IMR-90 (cell line): Measurements from ENCODE around the gene TNFRSF9. TPM values are rescaled to one million over a fixed set of nuclear protein-coding genes. Genes with fewer than 3 reads are reported as not detected.

Experiments
- ATAC-seq: fragments of 200-7000 bp; cut with Tn5 transposase; 2 replicates; pipeline ENCODE4 v1.9.1; 2020; ENCODE audit warnings: low read depth, mild to moderate bottlenecking, moderate library complexity
- BruUV-seq: library from RNA; stranded (reverse); fragments of 400-500 nt; replicated peaks from 2 replicates; lab custom pipeline; 2021; lab: Mats Ljungman, UMichigan
- CTCF ChIA-PET: fragments of 300-600 bp; formaldehyde crosslinking; extraction: SDS; loops from one replicate; lab custom pipeline; 2021; ENCODE audit warnings: antibody characterized with exemption; lab: Yijun Ruan, JAX
- POLR2A ChIA-PET: fragments of 300-600 bp; sonication (Branson Sonifier 250); formaldehyde crosslinking; loops from one replicate; lab custom pipeline; 2022; ENCODE audit warnings: antibody characterized with exemption; ENCODE audit not compliant: unreplicated experiment; lab: Charles Lee
- DNase-seq: peaks from one replicate; pipeline ENCODE4 v3.0.0; 2013
- H2AFZ ChIP-seq: replicated peaks from 2 replicates; pipeline ENCODE3; 2013; ENCODE audit warnings: low read length, mild to moderate bottlenecking; ENCODE audit not compliant: poor library complexity
- H2AK5ac ChIP-seq: 2 replicates; pipeline ENCODE4 v1.6.1; 2013; ENCODE audit warnings: low read depth, low read length, inconsistent platforms
- H2AK9ac ChIP-seq: replicated peaks from 2 replicates; pipeline ENCODE3; 2013; ENCODE audit warnings: mild to moderate bottlenecking, low read depth, low read length, moderate library complexity; ENCODE audit not compliant: poor library complexity
- H2BK120ac ChIP-seq: 2 replicates; pipeline ENCODE4 v1.6.1; 2013; ENCODE audit warnings: low read depth, low read length, inconsistent platforms
- H2BK15ac ChIP-seq: 3 replicates; pipeline ENCODE4 v1.6.1; 2013; ENCODE audit warnings: low read depth, low read length, inconsistent platforms
- H2BK20ac ChIP-seq: 2 replicates; pipeline ENCODE4 v1.6.1; 2013; ENCODE audit warnings: low read depth, mild to moderate bottlenecking, inconsistent platforms, low read length, moderate library complexity
- H2BK5ac ChIP-seq: 2 replicates; pipeline ENCODE4 v1.6.1; 2013; ENCODE audit warnings: mild to moderate bottlenecking, low read depth, low read length, inconsistent platforms; ENCODE audit not compliant: poor library complexity, severe bottlenecking
- H3K14ac ChIP-seq: replicated peaks from 2 replicates; pipeline ENCODE4 v1.6.1; 2013; ENCODE audit warnings: low read depth, low read length, inconsistent platforms
- H3K18ac ChIP-seq: 2 replicates; pipeline ENCODE4 v1.6.1; 2013; ENCODE audit warnings: low read depth, low read length, control low read depth
- H3K23ac ChIP-seq: 2 replicates; pipeline ENCODE4 v1.6.1; 2013; ENCODE audit warnings: low read depth, low read length, inconsistent platforms
- H3K27ac ChIP-seq: 2 replicates; pipeline ENCODE4 v1.5.1; 2013; ENCODE audit warnings: mild to moderate bottlenecking, control low read depth, low read length; ENCODE audit not compliant: insufficient read depth
- H3K27me3 ChIP-seq: 2 replicates; pipeline ENCODE4 v1.6.1; 2013; ENCODE audit warnings: low read length; ENCODE audit not compliant: control insufficient read depth, insufficient read depth
- H3K36me3 ChIP-seq: 2 replicates; pipeline ENCODE4 v1.6.1; 2013; ENCODE audit warnings: low read length, mixed read lengths; ENCODE audit not compliant: control insufficient read depth, insufficient read depth
- H3K4ac ChIP-seq: 2 replicates; pipeline ENCODE4 v1.6.1; 2013; ENCODE audit warnings: low read depth, low read length, inconsistent platforms
- H3K4me1 ChIP-seq: 2 replicates; pipeline ENCODE4 v1.6.1; 2013; ENCODE audit warnings: low read length, mixed read lengths; ENCODE audit not compliant: control insufficient read depth, insufficient read depth
- H3K4me2 ChIP-seq: 2 replicates; pipeline ENCODE4 v1.6.1; 2013; ENCODE audit warnings: low read depth, mild to moderate bottlenecking, control low read depth, low read length, moderate library complexity
- H3K4me3 ChIP-seq: 2 replicates; pipeline ENCODE4 v1.5.1; 2013; ENCODE audit warnings: low read depth, mild to moderate bottlenecking, control low read depth, low read length, moderate library complexity; ENCODE audit not compliant: insufficient read depth
- H3K56ac ChIP-seq: 2 replicates; pipeline ENCODE4 v1.6.1; 2013; ENCODE audit warnings: low read length, inconsistent platforms; ENCODE audit not compliant: insufficient read depth; ENCODE audit errors: extremely low read depth
- H3K79me1 ChIP-seq, 2 experiments: 2 replicates each; pipeline ENCODE4 v1.6.1; 2013; ENCODE audit warnings: low read length in 2 of 2, inconsistent platforms in 1 of 2, low read depth in 1 of 2
- H3K9ac ChIP-seq: 2 replicates; pipeline ENCODE4 v1.6.1; 2013; ENCODE audit warnings: low read depth, low read length, control low read depth
- H3K9me1 ChIP-seq: 2 replicates; pipeline ENCODE4 v1.6.1; 2013; ENCODE audit warnings: low read length, inconsistent platforms; ENCODE audit not compliant: insufficient read depth
- H3K9me3 ChIP-seq: 2 replicates; pipeline ENCODE4 v1.6.1; 2013; ENCODE audit warnings: low read length; ENCODE audit not compliant: control insufficient read depth, insufficient read depth
- H4K20me1 ChIP-seq: 2 replicates; pipeline ENCODE4 v1.6.1; 2013; ENCODE audit warnings: low read length, inconsistent platforms; ENCODE audit not compliant: insufficient read depth
- H4K5ac ChIP-seq: 2 replicates; pipeline ENCODE4 v1.6.1; 2013; ENCODE audit warnings: mild to moderate bottlenecking, low read depth, low read length, control low read depth
- H4K8ac ChIP-seq, 2 experiments: 2 replicates each; pipeline ENCODE4 v1.6.1; 2013; ENCODE audit warnings: low read depth in 2 of 2, low read length in 2 of 2, control low read depth in 1 of 2, inconsistent platforms in 1 of 2
- H4K91ac ChIP-seq: 2 replicates; pipeline ENCODE4 v1.6.1; 2013; ENCODE audit warnings: low read depth, low read length, inconsistent platforms; ENCODE audit not compliant: insufficient read depth
- CEBPB ChIP-seq: IDR thresholded peaks from 2 replicates; pipeline ENCODE4 v1.6.1; 2012; ENCODE audit warnings: low read depth, low read length, improper control_type of control experiment
- CHD1 ChIP-seq: IDR thresholded peaks from 2 replicates; pipeline ENCODE4 v1.6.1; 2012; ENCODE audit warnings: low read depth, low read length, improper control_type of control experiment
- MAFK ChIP-seq: IDR thresholded peaks from 2 replicates; pipeline ENCODE4 v1.6.1; 2012; ENCODE audit warnings: low read depth, low read length, improper control_type of control experiment
- NFE2L2 ChIP-seq: fragments of 150-350 bp; IDR thresholded peaks from 2 replicates; pipeline ENCODE4 v1.6.1; 2016; ENCODE audit warnings: low read depth, mild to moderate bottlenecking, low read length
- POLR2A ChIP-seq: IDR thresholded peaks from 2 replicates; pipeline ENCODE4 v1.6.1; 2012; ENCODE audit warnings: mild to moderate bottlenecking, low read depth, low read length
- RCOR1 ChIP-seq: IDR thresholded peaks from 2 replicates; pipeline ENCODE4 v1.6.1; 2012; ENCODE audit warnings: mild to moderate bottlenecking, low read length, improper control_type of control experiment; ENCODE audit not compliant: insufficient replicate concordance
- RFX5 ChIP-seq: IDR thresholded peaks from 2 replicates; pipeline ENCODE4 v1.8.0; 2012; ENCODE audit warnings: low read depth, mild to moderate bottlenecking, low read length, moderate library complexity
- WGBS, 2 experiments: methylation state at CpG; one replicate each; pipeline versions ENCODE4 v1.1.5 to v1.1.7; 2013; ENCODE audit warnings: missing lambda C conversion rate in 2 of 2; ENCODE audit not compliant: insufficient read length in 1 of 2; ENCODE audit errors: extremely low coverage in 2 of 2; 5-methylcytosine and 5-hydroxymethylcytosine counted together
- dilution Hi-C: fragments of 300-500 bp; cut with HindIII; formaldehyde crosslinking; loops from one replicate; pipeline ENCODE4 v1.14.3; 2018; ENCODE audit warnings: low sequenced_read_pairs; ENCODE audit not compliant: unreplicated experiment
- in situ Hi-C: fragments of 300-500 bp; cut with MboI; formaldehyde crosslinking; loops from 3 replicates; pipeline ENCODE4 v1.14.3; 2019; ENCODE audit warnings: low sequenced_read_pairs, inconsistent platforms, mixed read lengths
- intact Hi-C: fragments of 100-400 bp; cut with micrococcal nuclease; formaldehyde crosslinking; loops from 2 replicates; pipeline ENCODE4 v1.10.0; 2022
- polyA plus RNA-seq, 3 experiments: library from polyadenylated mRNA; depleted of rRNA; stranded (reverse); fragments of >200 nt; gene quantifications; 2 replicates each; pipeline ENCODE4 v1.2.3, GENCODE V29; 2012; ENCODE audit warnings: low replicate concordance in 1 of 3
- total RNA-seq: library from RNA; depleted of rRNA; stranded (reverse); fragments of >200 nt; gene quantifications from 2 replicates; pipeline ENCODE4 v1.2.3, GENCODE V29; 2012

TNFRSF9 gene
- total and polyA plus RNA-seq, 2 of the 4 experiments (the other 2 are of a cell fraction) = 0.43 to 0.72 TPM

GRCh38 chr1:7970246-7970645, 29.6 kb upstream of the TNFRSF9 start:
- Histone ChIP-seq H3K79me1 (peaks cover 19 to 63% of the 10 kb centered on the region in 2 experiments), H4K5ac (no peak overlapping the region), H3K4ac (no peak overlapping the region), H2BK20ac (no peak overlapping the region), H3K56ac (no peak overlapping the region), H4K8ac (no peak overlapping the region), H3K18ac (no peak overlapping the region), H3K27ac (no peak overlapping the region), H3K23ac (no peak overlapping the region), H3K9ac (no peak overlapping the region), H4K91ac (no peak overlapping the region), H3K4me2 (no peak overlapping the region), H3K9me3 (no peaks in the 10 kb centered on the region), H2BK5ac (no peak overlapping the region), H3K27me3 (no peaks in the 10 kb centered on the region), H2BK15ac (no peak overlapping the region), H3K14ac (no peak overlapping the region), H2BK120ac (no peak overlapping the region), H3K9me1 (no peaks in the 10 kb centered on the region), H2AFZ (no peak overlapping the region), H3K4me3 (no peak overlapping the region), H2AK9ac (no peak overlapping the region), H4K20me1 (peaks cover 28% of the 10 kb centered on the region), H3K36me3 (peaks cover 39% of the 10 kb centered on the region), H2AK5ac (no peak overlapping the region), H3K4me1 (no peaks in the 10 kb centered on the region)
- no peak for TF ChIP-seq POLR2A
- TF ChIP-seq CHD1 = no peak
- TF ChIP-seq CEBPB = no peak
- no peak for TF ChIP-seq RFX5
- TF ChIP-seq MAFK = no peak
- no peak for TF ChIP-seq NFE2L2
- TF ChIP-seq RCOR1 = no peak
- ChIA-PET CTCF (no interaction called here), POLR2A (no interaction called here)
- dilution Hi-C loops (no loop called here), in situ Hi-C loops (no loop called here), intact Hi-C loops (no loop called here)
- ATAC-seq = no peak
- DNase-seq = no peak
- BruUV-seq = no TSS peak
- 100% methylated on average over 1 of the region's 2 CpGs; no CpG with 5 or more reads in 1 of the 2 experiments for WGBS, 2 experiments
